GM12878 (cell line): ENCODE results near the gene NFE2L1.

ENCODE experiments used
- ATF7 ChIP-seq: fragments of 450-650 bp; IDR thresholded peaks from 2 replicates; pipeline ENCODE4 v1.6.1; 2016; ENCODE audit warnings: low read depth, mild to moderate bottlenecking
- CHD1 ChIP-seq: IDR thresholded peaks from 2 replicates; pipeline ENCODE4 v1.6.1; 2012; ENCODE audit warnings: low read depth, low read length, improper control_type of control experiment
- EP300 ChIP-seq, 2 experiments: fragments of 150-350 bp in 1 of 2; IDR thresholded peaks; 2 replicates each; pipeline ENCODE4 v1.6.1; 2011 to 2012; ENCODE audit warnings: low read depth in 2 of 2, low read length in 2 of 2, borderline replicate concordance in 1 of 2, improper control_type of control experiment in 1 of 2, inconsistent platforms in 1 of 2; ENCODE audit not compliant: control insufficient read depth in 1 of 2
- EZH2 ChIP-seq: IDR thresholded peaks from 2 replicates; pipeline ENCODE4 v1.6.1; 2012; ENCODE audit warnings: low read depth, mild to moderate bottlenecking, control low read depth, inconsistent platforms, low read length, borderline replicate concordance; ENCODE audit not compliant: control insufficient read depth
- FOXM1 ChIP-seq: IDR thresholded peaks from 2 replicates; pipeline ENCODE4 v1.6.1; 2012; ENCODE audit warnings: low read depth, mild to moderate bottlenecking, inconsistent platforms, low read length, moderate library complexity
- HDAC6 ChIP-seq: fragments of 200-600 bp; sonication (generic); IDR thresholded peaks from one replicate; pipeline ENCODE4 v1.8.0; 2017; ENCODE audit warnings: antibody characterized with exemption; ENCODE audit not compliant: unreplicated experiment
- IKZF1 ChIP-seq: fragments of 450-650 bp; conservative IDR thresholded peaks from 2 replicates; pipeline ENCODE4 v1.6.1; 2017; ENCODE audit warnings: antibody characterized with exemption, mild to moderate bottlenecking
- KDM1A ChIP-seq: fragments of 200-600 bp; sonication (generic); IDR thresholded peaks from 2 replicates; pipeline ENCODE4 v1.6.1; 2016; ENCODE audit warnings: borderline replicate concordance
- MEF2B ChIP-seq: fragments of 450-650 bp; IDR thresholded peaks from 2 replicates; pipeline ENCODE4 v1.6.1; 2018; ENCODE audit warnings: mild to moderate bottlenecking, moderate library complexity; ENCODE audit not compliant: partially characterized antibody, poor library complexity, severe bottlenecking
- SP1 ChIP-seq: IDR thresholded peaks from one replicate; pipeline ENCODE4 v1.6.1; 2011; ENCODE audit warnings: low read depth, low read length
- TF ChIP-seq, protein P1 (sequence below): IDR thresholded peaks from 2 replicates; pipeline ENCODE4 v1.6.1; 2012; ENCODE audit warnings: low read depth, low read length, improper control_type of control experiment
- TF ChIP-seq, protein P2 (sequence below): IDR thresholded peaks from 2 replicates; pipeline ENCODE4 v1.6.1; 2011; ENCODE audit warnings: low read depth, low read length, improper control_type of control experiment, borderline replicate concordance

DNA sequence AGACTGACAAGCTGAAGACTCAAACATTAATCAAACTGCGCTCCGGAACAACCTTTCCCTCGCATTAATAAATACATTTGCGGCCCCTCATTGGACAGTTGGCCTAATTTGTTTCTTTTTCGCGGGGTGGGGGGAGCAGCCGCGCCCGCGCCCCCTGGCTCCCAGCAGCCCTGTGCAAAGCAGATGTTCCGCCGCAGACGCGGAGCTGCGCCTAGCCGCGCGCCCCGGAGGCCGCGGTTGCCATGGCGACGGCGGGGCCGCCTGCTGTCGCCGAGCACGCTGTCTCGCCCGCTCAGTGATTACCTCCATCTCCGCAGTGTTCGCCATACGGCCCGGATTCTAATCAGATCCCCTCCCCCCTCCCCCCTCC, 36.0 kb upstream of the NFE2L1 start:
- no peak for TF ChIP-seq CHD1
- TF ChIP-seq EP300 (IDR thresholded peaks at IDR 0.05; ENCODE audit: borderline replicate concordance in 1 of 2, control insufficient read depth in 1 of 2, low read depth in 2 of 2, low read length in 2 of 2): no peak
- TF ChIP-seq HDAC6: no peak
- TF ChIP-seq, protein P1, sequence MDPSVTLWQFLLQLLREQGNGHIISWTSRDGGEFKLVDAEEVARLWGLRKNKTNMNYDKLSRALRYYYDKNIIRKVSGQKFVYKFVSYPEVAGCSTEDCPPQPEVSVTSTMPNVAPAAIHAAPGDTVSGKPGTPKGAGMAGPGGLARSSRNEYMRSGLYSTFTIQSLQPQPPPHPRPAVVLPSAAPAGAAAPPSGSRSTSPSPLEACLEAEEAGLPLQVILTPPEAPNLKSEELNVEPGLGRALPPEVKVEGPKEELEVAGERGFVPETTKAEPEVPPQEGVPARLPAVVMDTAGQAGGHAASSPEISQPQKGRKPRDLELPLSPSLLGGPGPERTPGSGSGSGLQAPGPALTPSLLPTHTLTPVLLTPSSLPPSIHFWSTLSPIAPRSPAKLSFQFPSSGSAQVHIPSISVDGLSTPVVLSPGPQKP: no peak
- TF ChIP-seq, protein P2, sequence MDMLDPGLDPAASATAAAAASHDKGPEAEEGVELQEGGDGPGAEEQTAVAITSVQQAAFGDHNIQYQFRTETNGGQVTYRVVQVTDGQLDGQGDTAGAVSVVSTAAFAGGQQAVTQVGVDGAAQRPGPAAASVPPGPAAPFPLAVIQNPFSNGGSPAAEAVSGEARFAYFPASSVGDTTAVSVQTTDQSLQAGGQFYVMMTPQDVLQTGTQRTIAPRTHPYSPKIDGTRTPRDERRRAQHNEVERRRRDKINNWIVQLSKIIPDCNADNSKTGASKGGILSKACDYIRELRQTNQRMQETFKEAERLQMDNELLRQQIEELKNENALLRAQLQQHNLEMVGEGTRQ: no peak
- TF ChIP-seq FOXM1: no peak
- no peak for TF ChIP-seq IKZF1
- no peak for TF ChIP-seq MEF2B
- no peak for TF ChIP-seq EZH2
- TF ChIP-seq ATF7: no peak
- no peak for TF ChIP-seq KDM1A
- TF ChIP-seq SP1: no peak
